NCI-H2081 treated with DMSO at 0.1 percent for 48 hours (cell line): ENCODE data around the gene ADCY4.
"Not testable (repeated sequence)": the region's sequence is repeated elsewhere in the genome, so short reads cannot be mapped to it uniquely, and the experiment has no call there.

ENCODE experiments used
- DNase-seq: peaks from one replicate; lab custom pipeline; 2025; lab: John Stamatoyannopoulos, UW

Gene ADCY4

DNA sequence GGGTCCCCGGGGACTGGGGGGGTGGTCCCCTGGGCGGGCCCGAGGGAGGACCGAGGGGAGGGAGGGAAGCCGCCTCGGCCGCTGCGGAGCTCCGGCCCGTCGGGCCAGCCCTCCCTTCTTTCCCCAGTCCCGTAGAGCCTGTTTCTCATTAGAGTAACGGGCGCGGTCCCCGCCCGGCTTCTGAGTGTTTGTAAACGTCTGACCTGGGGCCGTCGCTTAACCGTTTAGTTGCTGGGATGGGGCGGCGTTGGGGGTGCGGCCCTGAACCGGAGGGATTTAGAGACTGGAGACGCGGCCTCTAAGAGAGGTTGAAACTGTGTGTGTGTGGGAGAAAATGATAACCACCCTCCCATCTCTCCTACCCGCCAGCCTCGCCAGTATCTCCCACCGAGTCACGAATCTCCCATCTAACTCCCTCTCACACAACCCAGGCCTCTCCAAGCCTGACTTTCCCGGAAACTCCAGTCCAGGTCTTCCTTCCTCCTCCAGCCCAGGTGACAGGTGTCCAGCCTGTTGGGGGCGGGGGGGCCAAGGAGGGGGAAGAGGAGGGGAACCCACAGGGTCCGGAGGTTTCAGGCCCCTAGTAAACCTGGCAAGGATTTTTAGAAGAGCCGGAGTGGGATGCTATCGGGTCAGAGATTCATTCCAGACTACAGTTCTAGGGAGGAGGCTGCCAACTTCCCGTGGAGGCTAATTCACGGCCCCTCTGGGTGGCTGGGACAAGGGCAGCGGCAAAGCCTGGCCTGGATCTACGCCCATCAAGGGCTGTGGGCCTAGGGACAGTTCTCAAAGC lies 32.0 kb upstream of the ADCY4 start:
- DNase-seq = peak; percentile 91

GRCh38 chr14:24366413-24366720 lies 31.5 kb upstream of the ADCY4 start:
- no peak for DNase-seq

DNA sequence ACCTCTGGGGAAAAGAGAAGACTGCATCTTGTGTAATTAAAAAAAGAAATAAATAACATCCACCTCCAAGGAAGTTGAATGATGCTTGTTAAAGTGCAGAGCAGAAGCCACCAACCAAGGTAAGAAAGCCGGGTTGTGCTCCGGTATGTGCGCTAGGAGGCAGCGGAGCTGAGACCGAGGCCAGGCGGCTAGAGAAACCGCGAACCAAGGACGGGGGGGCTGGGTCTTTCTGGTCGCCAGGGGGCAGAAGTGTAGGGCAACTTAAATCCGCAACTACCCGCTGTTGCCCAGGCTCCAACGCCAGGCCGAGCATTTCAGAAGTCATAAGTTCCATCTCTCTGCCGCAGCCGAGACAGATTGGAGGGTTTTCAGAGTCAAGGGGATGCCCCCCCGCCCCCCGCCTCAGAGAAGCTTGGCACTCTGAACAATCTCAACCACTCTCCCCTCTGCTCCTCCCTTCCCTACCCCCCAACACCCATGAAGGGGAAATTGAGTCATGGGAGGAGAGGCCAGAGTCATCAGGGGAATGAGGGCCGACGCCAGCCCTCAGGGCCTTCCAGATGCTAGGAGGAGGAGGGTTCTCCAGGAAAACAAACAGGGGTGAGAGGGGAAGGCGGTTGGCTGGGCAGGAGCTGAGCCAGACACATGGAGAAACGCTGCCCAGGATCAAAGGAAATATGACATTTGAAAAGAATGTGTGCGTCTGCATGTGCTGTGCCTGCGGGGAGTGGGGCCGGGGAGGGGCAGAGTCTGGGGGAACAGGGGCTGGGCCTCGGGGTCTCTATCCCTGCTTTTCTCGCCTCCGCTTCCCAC lies 30.9 kb upstream of the ADCY4 start:
- no peak for DNase-seq

DNA sequence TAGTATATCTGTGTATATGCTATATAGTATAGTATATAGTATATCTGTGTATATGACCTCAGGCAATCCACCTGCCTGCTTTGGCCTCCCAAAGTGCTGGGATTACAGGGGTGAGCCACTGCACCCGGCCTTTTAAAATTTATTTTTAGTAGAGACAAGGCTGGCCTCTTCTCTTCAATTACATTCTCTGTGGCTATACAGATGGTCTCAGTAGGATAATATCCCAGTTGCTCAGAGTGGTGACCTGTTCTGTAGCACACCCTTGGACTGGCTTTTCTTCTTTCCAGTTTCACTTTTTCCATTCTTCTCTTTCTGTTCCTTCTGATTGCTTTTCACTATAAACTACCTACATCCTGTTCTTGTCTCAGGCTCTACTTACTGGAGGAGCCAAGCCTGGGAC lies 30.0 kb upstream of the ADCY4 start:
- no peak for DNase-seq

GRCh38 chr14:24363401-24363800 lies 28.5 kb upstream of the ADCY4 start:
- no peak for DNase-seq

GRCh38 chr14:24362241-24362960 lies 27.5 kb upstream of the ADCY4 start:
- DNase-seq = no peak

DNA sequence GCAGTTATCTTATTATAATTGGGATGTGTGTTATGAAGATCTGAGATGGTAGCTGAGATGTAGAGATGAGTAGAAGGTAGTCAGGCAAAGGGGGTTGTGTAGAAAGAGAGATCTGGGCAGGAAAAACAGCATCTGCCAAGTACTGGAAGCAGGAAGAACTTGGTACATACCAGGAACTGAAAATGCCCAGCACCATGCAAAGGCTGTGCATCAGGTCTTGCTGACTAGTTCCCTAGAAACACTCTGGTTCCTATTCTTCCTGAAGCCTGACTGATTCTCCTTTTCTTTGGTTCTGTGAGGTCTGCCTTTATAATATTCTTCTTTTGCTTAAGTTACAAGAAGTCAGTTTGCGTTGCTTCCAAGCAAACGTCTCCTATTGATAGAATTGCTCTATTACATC lies 26.5 kb upstream of the ADCY4 start:
- DNase-seq = no peak

- DNase-seq = no peak
These were observed 25.4 kb upstream of the ADCY4 start for GRCh38 chr14:24360281-24360680.

DNA sequence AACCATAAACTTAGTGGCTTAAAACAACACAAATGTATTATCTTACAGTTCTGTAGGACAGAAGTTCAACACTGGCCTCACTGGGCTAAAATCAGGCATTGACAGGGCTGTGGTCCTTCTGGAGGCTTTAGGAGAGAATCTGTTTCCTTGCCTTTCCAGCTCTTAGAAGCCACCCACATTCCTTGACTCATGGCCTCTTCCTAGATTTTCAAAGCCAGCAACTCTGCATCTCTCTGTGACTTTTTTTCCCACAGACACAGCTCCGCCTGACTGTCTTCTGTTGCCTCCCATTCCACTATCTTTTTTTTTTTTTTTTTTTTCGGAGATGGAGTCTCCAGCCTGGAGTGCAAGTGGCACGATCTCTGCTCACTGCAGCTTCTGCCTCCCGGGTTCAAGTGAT lies 21.3 kb upstream of the ADCY4 start:
- DNase-seq = no peak

DNA sequence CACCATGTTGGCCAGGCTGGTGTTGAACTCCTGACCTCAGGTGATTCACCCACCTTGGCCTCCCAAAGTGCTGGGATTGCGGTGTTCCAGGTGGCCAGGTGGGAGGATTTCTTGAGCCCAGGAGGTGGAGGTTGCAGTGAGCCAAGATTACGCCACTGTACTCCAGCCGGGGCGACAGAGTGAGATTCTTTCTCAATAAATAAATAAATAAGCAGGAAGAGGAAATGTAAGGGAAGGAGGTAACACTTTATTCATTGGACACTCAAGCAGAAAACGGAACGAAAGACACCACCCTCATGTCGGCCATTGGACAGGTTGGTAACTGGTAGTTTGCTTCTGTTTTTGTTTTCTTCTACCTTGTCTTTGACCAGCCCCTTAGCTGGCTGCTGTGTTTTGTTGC lies 20.1 kb upstream of the ADCY4 start:
- no peak for DNase-seq

DNA sequence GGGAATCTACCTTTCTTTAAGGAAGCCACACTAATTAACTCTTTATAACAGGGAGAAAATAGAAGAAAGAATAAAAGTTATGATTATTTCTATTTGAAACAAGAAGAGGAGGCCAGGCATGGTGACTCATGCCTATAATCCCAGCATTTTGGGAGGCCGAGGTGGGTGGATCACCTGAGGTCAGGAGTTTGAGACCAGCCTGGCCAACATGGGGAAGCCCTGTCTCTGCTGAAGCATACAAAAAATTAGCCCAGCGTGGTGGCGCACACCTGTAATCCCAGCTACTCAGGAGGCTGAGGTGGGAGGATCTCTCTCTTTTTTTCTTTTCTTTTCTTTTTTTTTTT lies 19.6 kb upstream of the ADCY4 start:
- not testable (repeated sequence) for DNase-seq

DNA sequence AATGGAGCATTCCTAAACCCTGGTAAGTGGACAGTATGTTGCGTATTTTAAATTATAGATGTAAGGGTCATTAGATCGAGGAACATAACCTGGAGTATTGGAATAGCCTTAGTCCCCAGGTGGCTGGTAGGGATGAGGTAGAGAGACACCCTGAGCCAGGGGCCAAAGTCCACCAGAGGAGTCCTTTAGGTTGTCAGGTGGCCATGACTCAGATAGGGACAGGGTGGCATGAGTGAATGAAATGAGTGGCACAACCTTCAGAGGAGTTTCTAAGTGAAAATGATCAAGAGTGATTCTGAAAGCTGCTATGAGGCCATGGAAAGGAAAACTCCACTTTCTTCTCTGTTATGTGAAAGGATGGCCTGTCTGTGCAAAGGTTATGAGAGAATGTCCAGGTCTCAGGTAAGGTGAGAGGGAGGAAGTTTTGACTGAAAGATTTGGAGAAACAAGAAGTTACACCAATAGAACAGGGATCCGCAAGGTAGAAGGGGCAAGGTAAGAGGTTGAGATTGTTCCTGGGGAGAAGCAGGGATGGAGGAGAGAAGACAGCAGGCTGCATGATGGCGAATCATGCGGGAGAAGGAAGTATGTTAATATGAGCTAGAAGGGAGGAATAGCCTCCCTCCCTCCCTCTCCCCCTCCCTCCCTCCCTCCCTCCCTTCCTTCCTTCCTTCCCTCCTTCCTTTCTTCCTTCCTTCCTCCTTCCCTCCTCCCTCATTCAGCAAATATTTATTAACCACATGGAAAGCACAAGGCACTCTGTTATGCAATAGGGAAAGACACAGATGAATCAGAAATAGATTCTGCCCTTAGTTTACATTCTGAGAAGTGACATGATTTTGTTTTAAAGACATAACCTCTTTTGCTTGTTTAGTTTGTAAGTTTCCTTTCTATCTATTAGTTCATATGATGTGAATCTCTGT lies 18.9 kb upstream of the ADCY4 start:
- DNase-seq = no peak

DNA sequence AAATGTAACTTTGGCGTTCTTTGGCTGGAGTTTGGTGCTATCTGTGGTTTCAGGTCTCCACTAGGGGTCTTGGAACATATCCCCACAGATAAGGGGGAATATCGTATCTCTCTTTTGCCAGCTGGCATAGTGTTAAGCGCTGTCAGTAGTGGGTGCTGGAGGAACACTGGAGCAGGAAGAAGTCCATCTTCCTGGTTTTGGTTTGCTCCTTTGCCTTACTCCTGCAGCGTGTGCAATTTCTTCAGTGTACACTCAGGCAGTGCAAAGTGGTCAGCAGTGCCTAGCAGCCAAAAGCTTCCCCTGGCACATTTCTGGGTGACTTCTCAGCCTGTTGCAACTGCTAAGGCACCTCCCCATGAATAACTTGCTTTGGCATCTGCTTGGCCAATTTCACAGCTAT lies 16.6 kb upstream of the ADCY4 start:
- DNase-seq = no peak

DNA sequence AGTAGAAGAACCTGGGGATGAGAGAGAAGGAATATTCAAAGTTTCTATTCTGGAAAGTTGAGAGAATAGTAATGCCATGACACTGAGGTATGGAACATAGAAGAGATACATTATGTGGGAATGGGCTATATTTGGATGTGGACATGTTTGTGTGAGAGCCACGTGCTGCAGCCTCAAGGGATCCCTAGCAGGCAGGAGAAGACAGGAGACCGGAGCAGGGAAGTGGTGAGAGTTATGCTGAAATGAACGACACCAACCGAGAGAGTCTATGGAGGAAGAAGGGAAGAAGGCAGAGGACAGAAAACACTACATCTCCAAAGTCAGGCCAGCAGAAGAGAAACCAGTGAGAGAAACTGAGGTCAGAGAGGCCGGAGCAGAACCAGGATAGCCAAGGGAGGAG lies 14.9 kb upstream of the ADCY4 start:
- DNase-seq = no peak

GRCh38 chr14:24348186-24348585 lies 13.3 kb upstream of the ADCY4 start:
- DNase-seq = no peak

- DNase-seq = no peak
These were observed 12.3 kb upstream of the ADCY4 start for GRCh38 chr14:24347134-24347533.

GRCh38 chr14:24343795-24344660 lies 9.2 kb upstream of the ADCY4 start:
- no peak for DNase-seq

DNA sequence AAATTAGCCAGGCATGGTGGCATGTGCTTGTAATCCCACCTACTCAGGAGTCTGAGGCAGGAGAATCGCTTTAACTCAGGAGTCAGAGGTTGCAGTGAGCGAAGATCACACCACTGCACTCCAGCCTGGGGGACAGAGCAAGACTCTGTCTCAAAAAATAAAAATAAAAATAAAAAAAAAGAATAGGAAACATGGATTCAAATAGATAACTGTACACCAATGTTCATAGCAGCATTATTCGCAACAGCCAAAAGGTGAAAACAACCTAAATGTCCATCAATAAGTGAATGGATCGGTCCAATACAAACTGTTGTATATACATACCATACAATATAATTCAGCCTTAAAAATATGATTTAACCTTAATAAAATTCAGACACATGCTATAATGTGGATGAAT lies 8.0 kb upstream of the ADCY4 start:
- DNase-seq = no peak

GRCh38 chr14:24340606-24341005 lies 5.7 kb upstream of the ADCY4 start:
- DNase-seq = no peak

DNA sequence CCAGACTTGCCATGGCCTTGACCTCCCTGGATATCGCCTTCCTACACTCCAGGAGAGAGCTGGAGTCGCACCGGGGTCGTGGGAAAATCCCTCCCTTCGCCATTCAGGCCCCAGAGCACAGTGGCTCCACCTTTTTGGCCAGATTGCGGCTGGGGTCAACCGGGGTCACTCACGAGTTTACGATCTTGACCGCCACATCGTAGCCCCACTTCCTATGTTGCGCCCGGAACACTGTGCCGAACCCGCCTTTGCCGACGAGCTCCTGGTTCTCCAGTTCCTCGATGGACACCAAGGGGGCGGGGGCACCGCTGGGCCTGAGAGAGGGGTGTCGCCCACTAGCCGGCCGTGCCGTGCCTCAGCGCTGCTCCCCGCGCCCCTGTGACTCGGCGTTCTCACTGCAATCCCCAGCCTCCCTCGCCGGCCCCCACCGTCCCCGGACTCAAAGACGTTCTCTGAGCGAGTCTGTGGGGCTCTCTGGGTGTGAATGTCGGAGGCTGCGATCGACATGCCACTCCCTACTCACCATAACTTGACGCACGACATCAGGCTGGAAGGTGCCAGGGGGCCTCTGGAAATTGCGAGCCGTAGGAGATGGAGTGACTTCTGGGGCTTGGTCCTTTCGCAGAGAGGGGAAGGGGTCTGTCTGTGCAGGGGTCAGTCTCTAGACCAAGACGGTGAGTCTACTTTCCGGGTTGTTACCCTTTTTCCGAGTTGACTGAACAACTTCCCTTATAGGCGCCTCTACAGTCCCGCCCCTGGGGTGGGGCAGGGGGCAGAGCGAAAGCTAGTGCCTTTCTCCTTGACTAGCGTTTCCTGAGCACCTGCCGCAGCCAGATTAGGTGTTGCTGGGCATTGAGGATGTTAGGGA lies 4.6 kb upstream of the ADCY4 start, which contains the start of gene RIPK3:
Gene RIPK3 (minus strand): TSS at position 708 of the 868 bp plus-strand sequence. CDS start 165 bp downstream, at position 543.
- DNase-seq = no peak
